KOPT-K1 (cell line): ENCODE data around the gene SAYSD1.

Source experiments
- H3K27ac ChIP-seq: fragments of 200-600 bp; sonication (generic); 2 replicates; pipeline ENCODE4 v1.5.1; 2016; ENCODE audit warnings: antibody characterized with exemption, mild to moderate bottlenecking, low read depth, low read length; ENCODE audit not compliant: poor library complexity, severe bottlenecking
- H3K36me3 ChIP-seq: fragments of 200-600 bp; sonication (generic); 2 replicates; pipeline ENCODE4 v1.5.1; 2017; ENCODE audit warnings: antibody characterized with exemption, mild to moderate bottlenecking, low read length, moderate library complexity; ENCODE audit not compliant: insufficient read depth
- H3K9me3 ChIP-seq: fragments of 200-600 bp; sonication (generic); 2 replicates; pipeline ENCODE4 v1.5.1; 2017; ENCODE audit warnings: antibody characterized with exemption, low read length, mild to moderate bottlenecking; ENCODE audit not compliant: insufficient read depth, poor library complexity, severe bottlenecking

SAYSD1 gene

GRCh38 chr6:39093149-39093708 is 21.8 kb downstream of the SAYSD1 start:
- Histone ChIP-seq H3K27ac (no peak overlapping the region), H3K36me3 (no peaks in the 10 kb centered on the region), H3K9me3 (no peaks in the 10 kb centered on the region)

- H3K9me3 ChIP-seq: no peaks in the 10 kb centered on the region
- no peak overlapping the region for H3K27ac ChIP-seq
- no peaks in the 10 kb centered on the region for H3K36me3 ChIP-seq
These were observed 22.9 kb downstream of the SAYSD1 start for GRCh38 chr6:39092124-39092523.

- H3K36me3 ChIP-seq: no peaks in the 10 kb centered on the region
- no peak overlapping the region for H3K27ac ChIP-seq
- no peaks in the 10 kb centered on the region for H3K9me3 ChIP-seq
These were observed 23.8 kb downstream of the SAYSD1 start for GRCh38 chr6:39091220-39091619.

- Histone ChIP-seq H3K27ac (no peak overlapping the region), H3K36me3 (no peaks in the 10 kb centered on the region), H3K9me3 (no peaks in the 10 kb centered on the region)
These were observed 24.9 kb downstream of the SAYSD1 start for GRCh38 chr6:39090036-39090435.

- Histone ChIP-seq H3K9me3 (no peaks in the 10 kb centered on the region), H3K27ac (no peak overlapping the region), H3K36me3 (no peaks in the 10 kb centered on the region)
These were observed 26.7 kb downstream of the SAYSD1 start for GRCh38 chr6:39088331-39088730.

GRCh38 chr6:39087197-39087596 is 27.8 kb downstream of the SAYSD1 start:
- Histone ChIP-seq H3K36me3 (no peaks in the 10 kb centered on the region), H3K9me3 (no peaks in the 10 kb centered on the region), H3K27ac (no peak overlapping the region)

GRCh38 chr6:39086711-39087110 is 28.3 kb downstream of the SAYSD1 start:
- no peaks in the 10 kb centered on the region for H3K9me3 ChIP-seq
- no peaks in the 10 kb centered on the region for H3K36me3 ChIP-seq
- no peak overlapping the region for H3K27ac ChIP-seq

GRCh38 chr6:39086294-39086693 is 28.7 kb downstream of the SAYSD1 start:
- Histone ChIP-seq H3K36me3 (no peaks in the 10 kb centered on the region), H3K9me3 (no peaks in the 10 kb centered on the region), H3K27ac (no peak overlapping the region)

- H3K27ac ChIP-seq: no peak overlapping the region
- H3K9me3 ChIP-seq: no peaks in the 10 kb centered on the region
- no peaks in the 10 kb centered on the region for H3K36me3 ChIP-seq
These were observed 29.7 kb downstream of the SAYSD1 start for GRCh38 chr6:39085129-39085797.

- Histone ChIP-seq H3K27ac (no peak overlapping the region), H3K36me3 (no peaks in the 10 kb centered on the region), H3K9me3 (no peaks in the 10 kb centered on the region)
These were observed 30.5 kb downstream of the SAYSD1 start for GRCh38 chr6:39084506-39084905.

- H3K27ac ChIP-seq: no peak overlapping the region
- H3K36me3 ChIP-seq: no peaks in the 10 kb centered on the region
- H3K9me3 ChIP-seq: no peaks in the 10 kb centered on the region
These were observed 31.8 kb downstream of the SAYSD1 start for GRCh38 chr6:39083231-39083634.

- H3K9me3 ChIP-seq: no peaks in the 10 kb centered on the region
- no peak overlapping the region for H3K27ac ChIP-seq
- no peaks in the 10 kb centered on the region for H3K36me3 ChIP-seq
These were observed 32.7 kb downstream of the SAYSD1 start for GRCh38 chr6:39082310-39082709.

- no peaks in the 10 kb centered on the region for H3K9me3 ChIP-seq
- H3K27ac ChIP-seq: no peak overlapping the region
- H3K36me3 ChIP-seq: no peaks in the 10 kb centered on the region
These were observed 34.6 kb downstream of the SAYSD1 start for GRCh38 chr6:39080246-39080875.

GRCh38 chr6:39079197-39080125 is 35.5 kb downstream of the SAYSD1 start:
- Histone ChIP-seq H3K9me3 (no peaks in the 10 kb centered on the region), H3K36me3 (no peaks in the 10 kb centered on the region), H3K27ac (no peak overlapping the region)

GRCh38 chr6:39078695-39079094 is 36.3 kb downstream of the SAYSD1 start:
- H3K9me3 ChIP-seq: no peaks in the 10 kb centered on the region
- no peak overlapping the region for H3K27ac ChIP-seq
- no peaks in the 10 kb centered on the region for H3K36me3 ChIP-seq
